GM19035 (cell line): Measurements from ENCODE around the gene NDUFB5.

ENCODE experiments used
- ATAC-seq: cut with Tn5 transposase; IDR thresholded peaks from one replicate; pipeline ENCODE4 v1.9.1; 2021; ENCODE audit not compliant: unreplicated experiment

NDUFB5 gene

GRCh38 chr3:179604321-179605078, at the start of gene NDUFB5, which contains the start of gene MRPL47:
TSS of gene NDUFB5 (plus strand) at chr3:179604794. CDS start at chr3:179604816, 22 bp downstream.
TSS of gene MRPL47 (minus strand) at chr3:179604638. CDS start at chr3:179604624, 14 bp downstream.
- ATAC-seq, result peak; percentile 97

- no peak for ATAC-seq
Observed at GRCh38 chr3:179558742-179559364, 45.7 kb upstream of the NDUFB5 start.

- ATAC-seq, result no peak
Observed at GRCh38 chr3:179560791-179561190, 43.8 kb upstream of the NDUFB5 start.

GRCh38 chr3:179562591-179563270, 41.9 kb upstream of the NDUFB5 start, which contains the start of gene ACTL6A:
TSS of gene ACTL6A (plus strand) at chr3:179562926. CDS start at chr3:179563093, 167 bp downstream.
- ATAC-seq, result peak; percentile 93

GRCh38 chr3:179563271-179563783, 41.3 kb upstream of the NDUFB5 start:
- ATAC-seq, result peak; percentile 49

- peak; percentile 24 for ATAC-seq
Observed at GRCh38 chr3:179565496-179565895, 39.1 kb upstream of the NDUFB5 start.

GRCh38 chr3:179580992-179581391, 23.6 kb upstream of the NDUFB5 start:
- no peak for ATAC-seq

GRCh38 chr3:179589143-179589542, 15.5 kb upstream of the NDUFB5 start:
- ATAC-seq, result no peak

- ATAC-seq, result no peak
Observed at GRCh38 chr3:179590669-179591068, 13.9 kb upstream of the NDUFB5 start.

- no peak for ATAC-seq
Observed at GRCh38 chr3:179591313-179591712, 13.3 kb upstream of the NDUFB5 start.

- ATAC-seq, result no peak
Observed at GRCh38 chr3:179599531-179599930, 5.1 kb upstream of the NDUFB5 start.

- ATAC-seq, result no peak
Observed at GRCh38 chr3:179603321-179603720, 1.3 kb upstream of the NDUFB5 start.

- ATAC-seq, result no peak
Observed at GRCh38 chr3:179603831-179604230, 763 bp upstream of the NDUFB5 start.

GRCh38 chr3:179606534-179607085, 2.0 kb downstream of the NDUFB5 start:
- ATAC-seq, result no peak

- ATAC-seq, result peak; percentile 51
Observed at GRCh38 chr3:179608931-179609720, 4.5 kb downstream of the NDUFB5 start.

GRCh38 chr3:179610066-179610465, 5.5 kb downstream of the NDUFB5 start:
- ATAC-seq, result no peak

GRCh38 chr3:179613807-179614206, 9.2 kb downstream of the NDUFB5 start:
- ATAC-seq, result no peak

- ATAC-seq, result no peak
Observed at GRCh38 chr3:179615458-179616173, 11.0 kb downstream of the NDUFB5 start.

GRCh38 chr3:179622023-179622422, 17.4 kb downstream of the NDUFB5 start:
- ATAC-seq, result no peak

GRCh38 chr3:179624451-179624850, 19.9 kb downstream of the NDUFB5 start:
- no peak for ATAC-seq
